Activated T-helper 2 cell treated with anti-CD3 and anti-CD28 coated beads, Interferon-gamma antibody, Interleukin-2, Interleukin-4, amounts not matched to agents 10 μg/mL and 5 μg/mL and 100 μg/mL, durations not matched to agents 14 hours and 24 hours and 36 hours (primary cell): ENCODE data around the gene TMEM30B. TPM values are rescaled to one million over a fixed set of nuclear protein-coding genes. Genes with fewer than 3 reads are reported as not detected.

Experiments
- DNase-seq: peaks from one replicate; pipeline ENCODE4 v3.0.0; 2021; ENCODE audit warnings: low spot score
- H3K27ac Mint-ChIP-seq: one replicate; pipeline ENCODE4 v1.8.0; 2021; ENCODE audit warnings: mixed read lengths
- H3K27me3 Mint-ChIP-seq: one replicate; pipeline ENCODE4 v1.8.0; 2021; ENCODE audit warnings: low read depth, mixed read lengths
- H3K36me3 Mint-ChIP-seq: one replicate; pipeline ENCODE4 v1.8.0; 2021; ENCODE audit warnings: low read depth, mixed read lengths
- H3K4me1 Mint-ChIP-seq: one replicate; pipeline ENCODE4 v1.8.0; 2021; ENCODE audit warnings: low read depth, mixed read lengths
- H3K4me3 Mint-ChIP-seq: one replicate; pipeline ENCODE4 v1.8.0; 2021; ENCODE audit warnings: low read depth, mild to moderate bottlenecking, moderate library complexity, mixed read lengths
- H3K9me3 Mint-ChIP-seq: one replicate; pipeline ENCODE4 v1.8.0; 2021; ENCODE audit warnings: mixed read lengths
- intact Hi-C: fragments of 100-400 bp; cut with micrococcal nuclease; formaldehyde crosslinking; loops from one replicate; pipeline ENCODE4 v1.15.1; 2023
- total RNA-seq: library from RNA; stranded (reverse); gene quantifications from 2 replicates; pipeline ENCODE4 v1.2.3, GENCODE V29; 2022

TMEM30B gene
- total RNA-seq, 1 donor from 2014 or later: 0.66 TPM

DNA sequence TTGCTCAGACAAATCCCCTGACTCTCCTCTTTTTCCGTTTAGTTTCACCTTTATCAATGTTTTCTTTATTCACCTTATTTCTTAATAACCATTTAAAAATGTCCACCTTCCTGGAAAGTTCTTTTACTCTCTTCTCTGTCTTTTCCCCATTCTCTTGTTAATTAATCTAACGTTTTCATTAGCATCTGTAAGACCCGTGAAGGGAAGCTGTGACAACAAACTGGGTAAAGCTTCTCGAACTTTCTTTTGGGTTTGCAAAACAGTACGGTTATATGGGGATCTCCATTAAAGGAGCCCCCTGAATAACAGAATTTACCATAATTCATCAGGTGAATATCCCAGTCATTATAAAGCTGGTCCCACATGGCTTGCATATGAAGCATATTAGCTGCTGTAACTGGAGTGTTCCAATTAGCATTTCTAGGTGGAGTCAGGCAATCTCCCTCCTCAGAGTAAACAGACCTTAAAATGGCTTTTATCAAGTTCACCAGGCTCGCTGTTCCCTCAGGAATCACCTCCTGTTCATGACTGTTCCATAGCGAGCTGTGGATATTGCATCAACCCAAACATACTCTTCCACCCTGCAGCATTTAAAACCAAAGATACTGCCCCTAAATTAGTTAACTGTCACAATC is 42.4 kb downstream of the TMEM30B start:
- intact Hi-C loops: no loop called here
- peaks cover 4% of the 10 kb centered on the region for H3K4me1 Mint-ChIP-seq
- peaks cover 17% of the 10 kb centered on the region for H3K36me3 Mint-ChIP-seq
- H3K4me3 Mint-ChIP-seq: no peak overlapping the region
- H3K27ac Mint-ChIP-seq: no peak overlapping the region
- peaks cover 2% of the 10 kb centered on the region for H3K27me3 Mint-ChIP-seq
- no peak for DNase-seq
- peaks cover 31% of the 10 kb centered on the region for H3K9me3 Mint-ChIP-seq

DNA sequence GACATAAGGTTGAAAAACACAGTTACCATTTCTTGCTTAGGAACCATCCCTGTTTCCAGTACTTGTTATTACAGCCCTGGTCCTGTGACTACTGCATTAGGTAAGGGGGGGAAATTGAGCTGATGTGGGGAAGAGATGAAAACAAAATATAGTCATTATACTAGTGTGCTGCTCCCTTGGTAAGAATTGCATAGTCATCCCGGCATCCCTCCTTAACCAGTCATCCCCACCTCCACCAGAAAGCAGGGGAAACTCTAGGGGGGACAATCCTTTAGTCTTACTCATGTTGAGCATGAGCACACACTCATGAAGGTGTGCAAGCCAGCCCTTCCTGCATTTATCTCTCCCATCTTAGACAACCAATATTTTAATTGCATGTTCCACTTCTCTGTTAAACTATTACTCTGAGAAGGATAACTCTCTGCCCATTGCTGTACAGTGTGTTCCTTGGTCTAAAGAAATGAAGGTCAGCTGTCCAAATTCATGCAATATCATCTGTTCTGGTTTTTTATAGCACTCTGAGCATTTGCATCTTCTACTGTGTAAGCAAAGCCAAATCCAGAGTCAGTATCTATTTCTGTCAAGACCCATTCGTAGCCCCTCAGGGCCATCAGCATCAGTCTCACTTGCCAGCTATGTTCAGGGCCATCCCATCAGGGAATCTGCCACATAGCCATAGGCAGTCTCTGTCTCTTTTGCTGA is 46.8 kb downstream of the TMEM30B start:
- no peak for DNase-seq
- intact Hi-C loops: loop anchor here (5.0 kb wide), 1 partner anchor 57 kb away; no protein-coding TSS in a partner anchor
- Mint-ChIP-seq H3K4me3 (no peak overlapping the region), H3K4me1 (peaks cover 7% of the 10 kb centered on the region), H3K9me3 (peaks cover 8% of the 10 kb centered on the region), H3K27me3 (peaks cover 10% of the 10 kb centered on the region), H3K27ac (no peak overlapping the region), H3K36me3 (no peaks in the 10 kb centered on the region)

DNA sequence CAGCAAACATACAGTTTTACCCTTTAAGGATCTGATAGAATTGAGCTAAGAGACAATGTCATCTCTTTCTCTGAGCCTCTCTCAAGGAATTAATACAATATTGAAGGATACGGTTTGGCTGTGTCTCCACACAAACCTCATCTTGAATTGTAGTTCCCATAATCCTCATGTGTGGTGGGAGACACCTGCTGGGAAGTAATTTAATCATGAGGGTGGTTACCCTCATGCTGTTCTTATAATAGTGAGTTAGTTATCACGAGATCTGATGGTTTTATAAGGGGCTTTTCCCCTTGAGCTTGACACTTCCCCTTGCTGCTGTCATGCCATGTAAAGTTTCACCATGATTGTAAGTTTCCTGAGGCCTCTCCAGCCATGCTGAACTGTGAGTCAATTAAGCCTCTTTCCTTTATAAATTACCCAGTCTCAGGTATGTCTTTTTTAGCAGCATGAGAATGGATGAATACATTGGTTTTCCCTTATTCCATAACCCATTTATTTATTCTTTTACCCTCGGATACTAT is 47.6 kb downstream of the TMEM30B start:
- no peak overlapping the region for H3K27ac Mint-ChIP-seq
- peaks cover 6% of the 10 kb centered on the region for H3K9me3 Mint-ChIP-seq
- intact Hi-C loops: loop anchor here (5.0 kb wide), 1 partner anchor 56 kb away; no protein-coding TSS in a partner anchor
- no peaks in the 10 kb centered on the region for H3K36me3 Mint-ChIP-seq
- peaks cover 7% of the 10 kb centered on the region for H3K4me1 Mint-ChIP-seq
- no peak for DNase-seq
- no peak overlapping the region for H3K4me3 Mint-ChIP-seq
- peaks cover 10% of the 10 kb centered on the region for H3K27me3 Mint-ChIP-seq

DNA sequence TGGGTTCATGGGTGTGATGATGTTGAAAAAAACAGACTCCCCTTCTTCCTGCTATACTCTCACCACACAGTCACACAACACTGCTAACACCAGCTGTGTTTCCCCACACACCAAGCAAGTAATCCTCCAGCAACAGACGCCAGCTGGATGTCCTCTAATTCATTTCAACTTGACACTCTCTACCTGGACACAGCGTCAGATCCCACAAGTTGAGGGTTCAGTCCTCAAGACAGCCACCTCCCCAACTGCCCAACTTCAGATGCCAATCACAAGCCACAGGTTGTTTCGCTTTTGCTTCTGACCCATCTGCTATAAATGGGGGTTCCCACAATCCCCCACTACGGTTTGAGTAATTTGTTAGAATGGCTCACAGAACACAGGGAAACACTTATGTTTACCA is 49.3 kb downstream of the TMEM30B start:
- Mint-ChIP-seq H3K4me3 (no peak overlapping the region), H3K27ac (no peak overlapping the region), H3K4me1 (peaks cover 7% of the 10 kb centered on the region), H3K27me3 (peaks cover 9% of the 10 kb centered on the region), H3K36me3 (no peaks in the 10 kb centered on the region), H3K9me3 (peaks cover 3% of the 10 kb centered on the region)
- intact Hi-C loops: loop anchor here (5.0 kb wide), 1 partner anchor 55 kb away; no protein-coding TSS in a partner anchor
- no peak for DNase-seq

DNA sequence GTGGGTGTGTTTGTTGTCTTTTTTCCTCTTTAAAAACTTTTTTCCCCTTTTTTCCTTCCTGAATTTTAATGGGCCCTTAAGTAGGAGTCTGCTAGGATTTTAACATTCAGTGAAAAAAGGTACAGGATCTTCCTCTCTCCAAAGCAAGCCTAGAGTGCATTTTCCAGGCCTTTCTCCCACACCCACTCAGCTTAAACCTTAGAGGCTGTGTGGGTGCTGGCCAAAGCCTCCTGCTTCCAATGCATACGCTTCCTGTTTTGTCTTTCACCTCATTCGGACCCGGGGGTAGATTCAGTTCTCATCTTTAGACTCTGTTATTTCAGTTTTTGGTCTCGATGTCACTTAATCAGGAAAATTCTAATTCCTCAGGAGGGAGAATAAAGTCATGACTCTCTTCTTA is 51.2 kb downstream of the TMEM30B start:
- Mint-ChIP-seq H3K27me3 (peaks cover 9% of the 10 kb centered on the region), H3K36me3 (no peaks in the 10 kb centered on the region), H3K27ac (no peak overlapping the region), H3K4me1 (peaks cover 13% of the 10 kb centered on the region), H3K9me3 (peaks cover 3% of the 10 kb centered on the region), H3K4me3 (no peak overlapping the region)
- intact Hi-C loops: loop anchor here (5.0 kb wide), 1 partner anchor 53 kb away; no protein-coding TSS in a partner anchor
- DNase-seq: no peak

DNA sequence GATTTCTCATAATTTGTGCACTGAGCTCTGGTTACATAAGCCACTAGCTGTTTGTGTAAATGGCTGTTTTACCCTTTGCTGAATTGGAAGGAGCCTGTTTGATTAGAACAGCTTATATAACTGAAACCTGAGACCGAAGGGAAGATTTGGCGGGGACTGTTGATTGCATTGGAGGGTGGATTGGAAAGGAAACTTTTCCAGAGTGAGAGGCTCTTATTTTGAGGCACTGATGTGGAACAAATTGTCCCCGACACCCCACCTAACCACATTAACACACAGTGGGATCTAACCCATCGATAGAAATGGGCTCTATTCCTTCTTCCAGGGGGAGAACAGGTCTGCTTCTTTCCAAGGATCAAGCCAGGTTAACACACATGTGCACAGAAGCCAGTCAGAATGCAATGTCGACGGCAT is 51.7 kb downstream of the TMEM30B start:
- Mint-ChIP-seq H3K27me3 (peaks cover 9% of the 10 kb centered on the region), H3K27ac (no peak overlapping the region), H3K4me3 (no peak overlapping the region), H3K36me3 (no peaks in the 10 kb centered on the region), H3K4me1 (peaks cover 13% of the 10 kb centered on the region), H3K9me3 (peaks cover 3% of the 10 kb centered on the region)
- intact Hi-C loops: no loop called here
- no peak for DNase-seq

DNA sequence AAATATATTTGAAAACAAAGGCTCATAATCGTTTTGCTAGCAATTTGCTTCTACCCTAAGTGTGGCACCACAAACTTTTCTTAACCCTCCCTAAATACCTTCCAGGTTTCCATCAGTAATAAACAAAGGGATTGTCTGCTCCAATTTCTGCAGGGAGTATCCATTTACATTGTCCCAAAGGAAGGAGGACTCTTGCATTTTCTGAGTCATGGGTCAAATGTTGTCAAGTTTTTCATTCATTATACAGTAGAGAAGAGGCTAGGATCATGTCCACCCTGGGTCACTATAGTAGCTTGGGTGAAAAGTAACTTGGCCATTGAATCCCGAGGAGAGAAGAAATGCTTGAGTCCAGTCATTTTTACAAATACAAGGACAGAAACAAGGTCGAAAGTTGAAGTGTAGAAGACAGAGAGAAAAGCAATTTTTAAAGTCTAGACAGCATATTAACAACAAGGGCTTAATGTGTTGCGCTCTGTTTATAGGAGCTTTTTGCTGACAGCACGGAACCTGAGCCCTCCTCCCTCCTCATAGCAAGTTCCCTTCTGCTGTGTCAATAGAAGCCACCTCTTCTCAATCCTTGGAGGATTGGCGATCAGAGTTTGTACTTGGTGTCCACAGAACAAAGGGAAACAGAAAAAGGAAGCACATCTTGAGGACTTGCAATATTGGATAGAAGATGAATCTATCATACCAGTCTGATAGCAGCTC is 53.1 kb downstream of the TMEM30B start:
- no peaks in the 10 kb centered on the region for H3K36me3 Mint-ChIP-seq
- intact Hi-C loops: no loop called here
- H3K4me1 Mint-ChIP-seq: peaks cover 13% of the 10 kb centered on the region
- H3K4me3 Mint-ChIP-seq: no peak overlapping the region
- no peak for DNase-seq
- peaks cover 9% of the 10 kb centered on the region for H3K27me3 Mint-ChIP-seq
- H3K9me3 Mint-ChIP-seq: no peaks in the 10 kb centered on the region
- no peak overlapping the region for H3K27ac Mint-ChIP-seq

Other genes with a start within 250 kb of the TMEM30B start
- 101 and 102 TPM in 2 replicates for gene PRKCH, start 40.2 kb upstream of the TMEM30B start, total RNA-seq